Fibroblast of the conjunctiva (primary cell): ENCODE data around the gene BEGAIN.

ENCODE experiments used
- DNase-seq: peaks from one replicate; pipeline ENCODE4 v3.0.0-alpha.2; 2010; ENCODE audit warnings: low read depth

BEGAIN gene

GRCh38 chr14:100549834-100550625, 37.2 kb downstream of the BEGAIN start:
- no peak for DNase-seq

- DNase-seq, result no peak
These were observed 38.3 kb downstream of the BEGAIN start for GRCh38 chr14:100548939-100549338.

- no peak for DNase-seq
These were observed 38.9 kb downstream of the BEGAIN start for GRCh38 chr14:100548295-100548655.

GRCh38 chr14:100547633-100548294, 39.5 kb downstream of the BEGAIN start:
- DNase-seq, result no peak

- no peak for DNase-seq
These were observed 41.2 kb downstream of the BEGAIN start for GRCh38 chr14:100546051-100546443.

- no peak for DNase-seq
These were observed 41.9 kb downstream of the BEGAIN start for GRCh38 chr14:100545359-100545758.

- no peak for DNase-seq
These were observed 42.6 kb downstream of the BEGAIN start for GRCh38 chr14:100544506-100545141.

- no peak for DNase-seq
These were observed 43.5 kb downstream of the BEGAIN start for GRCh38 chr14:100543471-100544455.

GRCh38 chr14:100542619-100543205, 44.5 kb downstream of the BEGAIN start:
- no peak for DNase-seq

GRCh38 chr14:100541621-100542560, 45.3 kb downstream of the BEGAIN start:
- no peak for DNase-seq

- no peak for DNase-seq
These were observed 46.1 kb downstream of the BEGAIN start for GRCh38 chr14:100540926-100541620.

GRCh38 chr14:100540141-100540925, 46.9 kb downstream of the BEGAIN start:
- DNase-seq, result no peak

- no peak for DNase-seq
These were observed 47.5 kb downstream of the BEGAIN start for GRCh38 chr14:100539766-100540140.

- no peak for DNase-seq
These were observed 48.1 kb downstream of the BEGAIN start for GRCh38 chr14:100539003-100539660.

- no peak for DNase-seq
These were observed 48.7 kb downstream of the BEGAIN start for GRCh38 chr14:100538351-100539002.

- no peak for DNase-seq
These were observed 49.5 kb downstream of the BEGAIN start for GRCh38 chr14:100537446-100538350.
